ENCODE measurements around the gene DNTT. TPM values are rescaled to one million over a fixed set of nuclear protein-coding genes. Genes with fewer than 3 reads are reported as not detected.

The DNTT gene
- total and polyA plus RNA-seq, 2 of the 13 experiments (the other 11 are each of a cell fraction or from before 2014, with no cell fraction given): not detected

DNA sequence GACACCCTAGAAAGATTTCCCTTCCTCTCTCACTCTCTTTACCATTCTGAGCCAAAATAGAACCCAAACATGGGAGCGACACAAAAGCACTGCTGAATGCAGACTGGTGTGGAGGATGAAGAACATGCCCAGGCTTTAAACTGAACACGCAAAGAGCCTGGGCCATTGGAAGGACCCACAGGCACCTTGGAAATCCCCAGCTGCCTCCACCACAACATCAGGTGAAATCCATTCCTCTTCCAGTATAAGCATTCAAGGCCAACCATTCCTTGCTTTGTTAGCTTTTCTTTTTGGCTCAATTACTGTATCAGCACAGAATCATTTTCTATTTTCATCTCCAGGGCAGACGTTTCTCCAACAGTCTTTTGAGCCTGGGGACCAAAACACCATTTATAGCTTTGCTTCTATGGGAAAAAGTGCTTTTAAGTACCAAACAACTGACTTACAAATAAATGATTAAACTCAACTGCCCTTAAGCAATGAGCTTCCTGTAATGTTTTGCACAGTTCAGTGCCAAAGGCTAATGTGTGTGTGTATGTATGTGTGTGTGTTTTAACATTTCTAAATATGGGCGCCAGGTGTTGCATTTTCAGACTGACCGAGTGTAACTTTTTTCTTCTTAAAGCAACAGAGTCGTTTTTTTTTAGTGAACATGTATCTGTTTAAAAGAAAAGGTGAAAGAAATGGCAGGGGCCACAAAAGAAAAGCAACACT lies 16.7 kb upstream of the DNTT start (continued):
- TF ChIP-seq, protein P1, sequence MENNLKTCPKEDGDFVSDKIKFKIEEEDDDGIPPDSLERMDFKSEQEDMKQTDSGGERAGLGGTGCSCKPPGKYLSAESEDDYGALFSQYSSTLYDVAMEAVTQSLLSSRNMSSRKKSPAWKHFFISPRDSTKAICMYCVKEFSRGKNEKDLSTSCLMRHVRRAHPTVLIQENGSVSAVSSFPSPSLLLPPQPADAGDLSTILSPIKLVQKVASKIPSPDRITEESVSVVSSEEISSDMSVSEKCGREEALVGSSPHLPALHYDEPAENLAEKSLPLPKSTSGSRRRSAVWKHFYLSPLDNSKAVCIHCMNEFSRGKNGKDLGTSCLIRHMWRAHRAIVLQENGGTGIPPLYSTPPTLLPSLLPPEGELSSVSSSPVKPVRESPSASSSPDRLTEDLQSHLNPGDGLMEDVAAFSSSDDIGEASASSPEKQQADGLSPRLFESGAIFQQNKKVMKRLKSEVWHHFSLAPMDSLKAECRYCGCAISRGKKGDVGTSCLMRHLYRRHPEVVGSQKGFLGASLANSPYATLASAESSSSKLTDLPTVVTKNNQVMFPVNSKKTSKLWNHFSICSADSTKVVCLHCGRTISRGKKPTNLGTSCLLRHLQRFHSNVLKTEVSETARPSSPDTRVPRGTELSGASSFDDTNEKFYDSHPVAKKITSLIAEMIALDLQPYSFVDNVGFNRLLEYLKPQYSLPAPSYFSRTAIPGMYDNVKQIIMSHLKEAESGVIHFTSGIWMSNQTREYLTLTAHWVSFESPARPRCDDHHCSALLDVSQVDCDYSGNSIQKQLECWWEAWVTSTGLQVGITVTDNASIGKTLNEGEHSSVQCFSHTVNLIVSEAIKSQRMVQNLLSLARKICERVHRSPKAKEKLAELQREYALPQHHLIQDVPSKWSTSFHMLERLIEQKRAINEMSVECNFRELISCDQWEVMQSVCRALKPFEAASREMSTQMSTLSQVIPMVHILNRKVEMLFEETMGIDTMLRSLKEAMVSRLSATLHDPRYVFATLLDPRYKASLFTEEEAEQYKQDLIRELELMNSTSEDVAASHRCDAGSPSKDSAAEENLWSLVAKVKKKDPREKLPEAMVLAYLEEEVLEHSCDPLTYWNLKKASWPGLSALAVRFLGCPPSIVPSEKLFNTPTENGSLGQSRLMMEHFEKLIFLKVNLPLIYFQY (CRISPR knock-in tag; IDR thresholded peaks at IDR 0.05; ENCODE audit: borderline replicate concordance): no peak
- TF ChIP-seq FLYWCH1 (CRISPR knock-in tag; IDR thresholded peaks at IDR 0.05) (no peak), ZNF510 (CRISPR knock-in tag; IDR thresholded peaks at IDR 0.05; ENCODE audit: low read depth) (no peak), SOX5 (CRISPR knock-in tag; IDR thresholded peaks at IDR 0.05; ENCODE audit: borderline replicate concordance) (no peak), NCOA1 (CRISPR knock-in tag; IDR thresholded peaks at IDR 0.05) (no peak), ZIK1 (CRISPR knock-in tag; IDR thresholded peaks at IDR 0.05; ENCODE audit: borderline replicate concordance, low read depth) (no peak), SP1 (IDR thresholded peaks at IDR 0.05) (no peak), SP1 (CRISPR knock-in tag; IDR thresholded peaks at IDR 0.05) (no peak), CBX5 (CRISPR knock-in tag; IDR thresholded peaks at IDR 0.05; ENCODE audit: borderline replicate concordance) (no peak), ZNF251 (CRISPR knock-in tag; IDR thresholded peaks at IDR 0.05) (no peak), ZNF101 (CRISPR knock-in tag; IDR thresholded peaks at IDR 0.05; ENCODE audit: borderline replicate concordance, low read depth) (no peak), ATRX (CRISPR knock-in tag; IDR thresholded peaks at IDR 0.05; ENCODE audit: borderline replicate concordance) (no peak), CCAR2 (optimal IDR thresholded peaks at IDR 0.05; ENCODE audit: low read depth, low read length) (no peak), CCDC6 (CRISPR knock-in tag; IDR thresholded peaks at IDR 0.05) (no peak), ELF4 (CRISPR knock-in tag; IDR thresholded peaks at IDR 0.05; ENCODE audit: borderline replicate concordance) (no peak), SNAPC2 (CRISPR knock-in tag; IDR thresholded peaks at IDR 0.05) (no peak; the same call in 1 of the 2 replicates)
- TF ChIP-seq, protein P2, sequence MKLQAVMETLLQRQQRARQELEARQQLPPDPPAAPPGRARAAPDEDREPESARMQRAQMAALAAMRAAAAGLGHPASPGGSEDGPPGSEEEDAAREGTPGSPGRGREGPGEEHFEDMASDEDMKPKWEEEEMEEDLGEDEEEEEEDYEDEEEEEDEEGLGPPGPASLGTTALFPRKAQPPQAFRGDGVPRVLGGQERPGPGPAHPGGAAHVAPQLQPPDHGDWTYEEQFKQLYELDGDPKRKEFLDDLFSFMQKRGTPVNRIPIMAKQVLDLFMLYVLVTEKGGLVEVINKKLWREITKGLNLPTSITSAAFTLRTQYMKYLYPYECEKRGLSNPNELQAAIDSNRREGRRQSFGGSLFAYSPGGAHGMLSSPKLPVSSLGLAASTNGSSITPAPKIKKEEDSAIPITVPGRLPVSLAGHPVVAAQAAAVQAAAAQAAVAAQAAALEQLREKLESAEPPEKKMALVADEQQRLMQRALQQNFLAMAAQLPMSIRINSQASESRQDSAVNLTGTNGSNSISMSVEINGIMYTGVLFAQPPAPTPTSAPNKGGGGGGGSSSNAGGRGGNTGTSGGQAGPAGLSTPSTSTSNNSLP (IDR thresholded peaks at IDR 0.05; ENCODE audit: low read depth, low read length): peak; percentile 71; the same call in 1 of the 2 replicates
- TF ChIP-seq, protein P3, sequence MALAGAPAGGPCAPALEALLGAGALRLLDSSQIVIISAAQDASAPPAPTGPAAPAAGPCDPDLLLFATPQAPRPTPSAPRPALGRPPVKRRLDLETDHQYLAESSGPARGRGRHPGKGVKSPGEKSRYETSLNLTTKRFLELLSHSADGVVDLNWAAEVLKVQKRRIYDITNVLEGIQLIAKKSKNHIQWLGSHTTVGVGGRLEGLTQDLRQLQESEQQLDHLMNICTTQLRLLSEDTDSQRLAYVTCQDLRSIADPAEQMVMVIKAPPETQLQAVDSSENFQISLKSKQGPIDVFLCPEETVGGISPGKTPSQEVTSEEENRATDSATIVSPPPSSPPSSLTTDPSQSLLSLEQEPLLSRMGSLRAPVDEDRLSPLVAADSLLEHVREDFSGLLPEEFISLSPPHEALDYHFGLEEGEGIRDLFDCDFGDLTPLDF (CRISPR knock-in tag; IDR thresholded peaks at IDR 0.05): no peak
- TF ChIP-seq, protein P4, sequence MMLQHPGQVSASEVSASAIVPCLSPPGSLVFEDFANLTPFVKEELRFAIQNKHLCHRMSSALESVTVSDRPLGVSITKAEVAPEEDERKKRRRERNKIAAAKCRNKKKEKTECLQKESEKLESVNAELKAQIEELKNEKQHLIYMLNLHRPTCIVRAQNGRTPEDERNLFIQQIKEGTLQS (CRISPR knock-in tag; IDR thresholded peaks at IDR 0.05): no peak
- TF ChIP-seq, protein P5, sequence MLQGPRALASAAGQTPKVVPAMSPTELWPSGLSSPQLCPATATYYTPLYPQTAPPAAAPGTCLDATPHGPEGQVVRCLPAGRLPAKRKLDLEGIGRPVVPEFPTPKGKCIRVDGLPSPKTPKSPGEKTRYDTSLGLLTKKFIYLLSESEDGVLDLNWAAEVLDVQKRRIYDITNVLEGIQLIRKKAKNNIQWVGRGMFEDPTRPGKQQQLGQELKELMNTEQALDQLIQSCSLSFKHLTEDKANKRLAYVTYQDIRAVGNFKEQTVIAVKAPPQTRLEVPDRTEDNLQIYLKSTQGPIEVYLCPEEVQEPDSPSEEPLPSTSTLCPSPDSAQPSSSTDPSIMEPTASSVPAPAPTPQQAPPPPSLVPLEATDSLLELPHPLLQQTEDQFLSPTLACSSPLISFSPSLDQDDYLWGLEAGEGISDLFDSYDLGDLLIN (CRISPR knock-in tag; IDR thresholded peaks at IDR 0.05; ENCODE audit: borderline replicate concordance): no peak
- TF ChIP-seq, protein P6, sequence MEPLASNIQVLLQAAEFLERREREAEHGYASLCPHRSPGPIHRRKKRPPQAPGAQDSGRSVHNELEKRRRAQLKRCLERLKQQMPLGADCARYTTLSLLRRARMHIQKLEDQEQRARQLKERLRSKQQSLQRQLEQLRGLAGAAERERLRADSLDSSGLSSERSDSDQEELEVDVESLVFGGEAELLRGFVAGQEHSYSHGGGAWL (CRISPR knock-in tag; IDR thresholded peaks at IDR 0.05): no peak
